Left lung (tissue), 10 donors: ENCODE results near the gene PLK5. TPM values are rescaled to one million over a fixed set of nuclear protein-coding genes. Genes with fewer than 3 reads are reported as not detected.
"Not testable (repeated sequence)": the region's sequence is repeated elsewhere in the genome, so short reads cannot be mapped to it uniquely, and the experiment has no call there.

Experiments used
- ATAC-seq: fragments of 200-7000 bp; cut with Tn5 transposase; one replicate; pipeline ENCODE4 v1.9.1; 2020; ENCODE audit warnings: moderate library complexity
- DNase-seq, 4 donors: peaks; one replicate each; pipeline ENCODE4 v3.0.0-alpha.2; 2013 to 2020
- H3K27ac ChIP-seq, 2 donors: fragments of 200-600 bp; sonication (generic) in 1 of 2; one replicate each; pipeline versions ENCODE4 v1.5.0 to v1.8.0; 2020 to 2021
- H3K27me3 ChIP-seq, 2 donors: fragments of 200-600 bp; sonication (generic) in 1 of 2; one replicate each; pipeline versions ENCODE4 v1.5.0 to v1.8.0; 2020 to 2021
- H3K36me3 ChIP-seq, 2 donors: fragments of 200-600 bp; sonication (generic) in 1 of 2; one replicate each; pipeline versions ENCODE4 v1.5.0 to v1.8.0; 2020 to 2021
- H3K4me1 ChIP-seq, 2 donors: fragments of 200-600 bp; one replicate each; pipeline ENCODE4 v1.8.0; 2021
- H3K4me3 ChIP-seq, 2 donors: fragments of 200-600 bp; sonication (generic) in 1 of 2; one replicate each; pipeline versions ENCODE4 v1.5.0 to v1.8.0; 2020 to 2021; ENCODE audit warnings: mild to moderate bottlenecking in 1 of 2
- H3K9me3 ChIP-seq, 2 donors: fragments of 200-600 bp; sonication (generic) in 1 of 2; one replicate each; pipeline versions ENCODE4 v1.5.0 to v1.8.0; 2020 to 2021
- CTCF ChIP-seq, 2 donors: fragments of 200-600 bp; sonication (generic) in 1 of 2; IDR thresholded peaks; one replicate each; pipeline versions ENCODE4 v1.5.0 to v1.8.0; 2021; ENCODE audit warnings: antibody characterized with exemption in 2 of 2
- intact Hi-C, 2 donors: fragments of 100-400 bp; cut with DNase I; formaldehyde crosslinking; loops; one replicate each; pipeline versions ENCODE4 v1.11.2 to v1.14.2; 2022
- polyA plus RNA-seq, 6 donors: library from polyadenylated mRNA; unstranded; fragments of 120-200 nt; gene quantifications; one replicate each; pipeline ENCODE4 v1.2.1, GENCODE V29; 2013; ENCODE audit not compliant: insufficient read length in 6 of 6
- total RNA-seq, 2 donors: library from RNA; stranded (reverse); fragmentation: NEBNext Ultra II Directional; extraction: Animal tissue kit (Norgen Biotek cat#: 25700); gene quantifications; one replicate each; pipeline ENCODE4 v1.2.1, GENCODE V29; 2021
- donor health status: DM: no; HTN: yes; CAD: no.
- donor health status: DM: no; HTN: no; CAD: no.

The PLK5 gene
- total and polyA plus RNA-seq, 8 donors, result 0.09 to 0.32 (median 0.18) TPM; not detected in 2

- Histone ChIP-seq H3K9me3 (no peaks in the 10 kb centered on the region), H3K27ac (no peak overlapping the region), H3K4me1 (no peaks in the 10 kb centered on the region), H3K36me3 (no peaks in the 10 kb centered on the region), H3K4me3 (no peak overlapping the region), H3K27me3 (peaks cover 4 to 83% of the 10 kb centered on the region in 2 donors)
- no peak for TF ChIP-seq CTCF (IDR thresholded peaks at IDR 0.05)
- ATAC-seq (no peak), DNase-seq (no peak)
- intact Hi-C loops, result no loop called here
Observed at GRCh38 chr19:1531587-1531986, 7.7 kb downstream of the PLK5 start.

- Histone ChIP-seq H3K4me1 (no peaks in the 10 kb centered on the region), H3K36me3 (no peaks in the 10 kb centered on the region), H3K27me3 (peaks cover 4 to 83% of the 10 kb centered on the region in 2 donors), H3K9me3 (no peaks in the 10 kb centered on the region), H3K27ac (no peak overlapping the region), H3K4me3 (no peak overlapping the region)
- DNase-seq (no peak), ATAC-seq (no peak)
- no peak for TF ChIP-seq CTCF (IDR thresholded peaks at IDR 0.05)
- intact Hi-C loops, result no loop called here
Observed at GRCh38 chr19:1532003-1532402, 8.1 kb downstream of the PLK5 start.

- H3K9me3 ChIP-seq, result no peaks in the 10 kb centered on the region
- peaks cover 4 to 86% of the 10 kb centered on the region in 2 donors for H3K27me3 ChIP-seq
- H3K36me3 ChIP-seq, result no peaks in the 10 kb centered on the region
- no peak for TF ChIP-seq CTCF (IDR thresholded peaks at IDR 0.05)
- no peaks in the 10 kb centered on the region for H3K4me1 ChIP-seq
- intact Hi-C loops, result no loop called here
- no peak overlapping the region for H3K27ac ChIP-seq
- no peak overlapping the region for H3K4me3 ChIP-seq
- DNase-seq (peak in 1 of 4 donors; percentile 74), ATAC-seq (no peak)
Observed at GRCh38 chr19:1533510-1534150, 9.8 kb downstream of the PLK5 start.

GRCh38 chr19:1534972-1535371, 11.1 kb downstream of the PLK5 start:
- no peak for ATAC-seq
- no peaks in the 10 kb centered on the region for H3K4me1 ChIP-seq
- no peaks in the 10 kb centered on the region for H3K9me3 ChIP-seq
- no peak for DNase-seq
- peaks cover 0 to 86% of the 10 kb centered on the region in 2 donors for H3K27me3 ChIP-seq
- no peak overlapping the region for H3K27ac ChIP-seq
- H3K36me3 ChIP-seq, result no peaks in the 10 kb centered on the region
- TF ChIP-seq CTCF (IDR thresholded peaks at IDR 0.05), result no peak
- no peak overlapping the region for H3K4me3 ChIP-seq
- intact Hi-C loops, result no loop called here

GRCh38 chr19:1535699-1536098, 11.8 kb downstream of the PLK5 start:
- DNase-seq, H3K27ac ChIP-seq, ATAC-seq, H3K4me3 ChIP-seq, H3K9me3 ChIP-seq, intact Hi-C loops, H3K36me3 ChIP-seq, H3K4me1 ChIP-seq: not testable (repeated sequence)
- H3K27me3 ChIP-seq, result peaks cover 0 to 86% of the 10 kb centered on the region in 2 donors

- peaks cover 0 to 77% of the 10 kb centered on the region in 2 donors for H3K27me3 ChIP-seq
- no peaks in the 10 kb centered on the region for H3K4me1 ChIP-seq
- DNase-seq (no peak), ATAC-seq (no peak)
- H3K4me3 ChIP-seq, result no peak overlapping the region
- intact Hi-C loops, result no loop called here
- no peaks in the 10 kb centered on the region for H3K9me3 ChIP-seq
- H3K27ac ChIP-seq, result no peak overlapping the region
- TF ChIP-seq CTCF (IDR thresholded peaks at IDR 0.05), result no peak
- no peaks in the 10 kb centered on the region for H3K36me3 ChIP-seq
Observed at GRCh38 chr19:1538978-1539377, 15.1 kb downstream of the PLK5 start.

GRCh38 chr19:1539749-1540148, 15.9 kb downstream of the PLK5 start:
- not testable (repeated sequence) for H3K9me3 ChIP-seq, ATAC-seq, H3K4me3 ChIP-seq, DNase-seq, H3K27ac ChIP-seq, H3K4me1 ChIP-seq, H3K36me3 ChIP-seq
- intact Hi-C loops, result loop anchor here in 1 of 2 donors (10.0 kb wide), 1 partner anchor 135 kb away; no protein-coding TSS in a partner anchor
- H3K27me3 ChIP-seq, result peaks cover 0 to 78% of the 10 kb centered on the region in 2 donors
